MM.1S (cell line): ENCODE measurements around the gene SIM1.

Experiments
- EZH2phosphoT487 ChIP-seq: fragments of 300-600 bp; sonication (generic); IDR thresholded peaks from 2 replicates; pipeline ENCODE4 v1.6.1; 2018; ENCODE audit warnings: antibody characterized with exemption, low read length
- TF ChIP-seq, protein P1 (sequence below): fragments of 300-600 bp; sonication (generic); IDR thresholded peaks from 2 replicates; pipeline ENCODE4 v1.5.1; 2016; ENCODE audit warnings: antibody characterized with exemption, low read length, mixed read lengths

- TF ChIP-seq, protein P1, sequence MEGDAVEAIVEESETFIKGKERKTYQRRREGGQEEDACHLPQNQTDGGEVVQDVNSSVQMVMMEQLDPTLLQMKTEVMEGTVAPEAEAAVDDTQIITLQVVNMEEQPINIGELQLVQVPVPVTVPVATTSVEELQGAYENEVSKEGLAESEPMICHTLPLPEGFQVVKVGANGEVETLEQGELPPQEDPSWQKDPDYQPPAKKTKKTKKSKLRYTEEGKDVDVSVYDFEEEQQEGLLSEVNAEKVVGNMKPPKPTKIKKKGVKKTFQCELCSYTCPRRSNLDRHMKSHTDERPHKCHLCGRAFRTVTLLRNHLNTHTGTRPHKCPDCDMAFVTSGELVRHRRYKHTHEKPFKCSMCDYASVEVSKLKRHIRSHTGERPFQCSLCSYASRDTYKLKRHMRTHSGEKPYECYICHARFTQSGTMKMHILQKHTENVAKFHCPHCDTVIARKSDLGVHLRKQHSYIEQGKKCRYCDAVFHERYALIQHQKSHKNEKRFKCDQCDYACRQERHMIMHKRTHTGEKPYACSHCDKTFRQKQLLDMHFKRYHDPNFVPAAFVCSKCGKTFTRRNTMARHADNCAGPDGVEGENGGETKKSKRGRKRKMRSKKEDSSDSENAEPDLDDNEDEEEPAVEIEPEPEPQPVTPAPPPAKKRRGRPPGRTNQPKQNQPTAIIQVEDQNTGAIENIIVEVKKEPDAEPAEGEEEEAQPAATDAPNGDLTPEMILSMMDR, result no peak
- no peak for TF ChIP-seq EZH2phosphoT487
Observed at GRCh38 chr6:100432136-100432535, 32.6 kb downstream of the SIM1 start.
